ENCODE results near the gene VSIR.

- TF ChIP-seq MXI1 (IDR thresholded peaks at IDR 0.05; ENCODE audit: low read depth, low read length) (no peak), TEAD4 (IDR thresholded peaks at IDR 0.05; ENCODE audit: borderline replicate concordance, insufficient read depth) (no peak), TAF1 (IDR thresholded peaks at IDR 0.05; ENCODE audit: borderline replicate concordance, low read depth, low read length) (no peak), USF2 (IDR thresholded peaks at IDR 0.05; ENCODE audit: borderline replicate concordance, low read depth, low read length) (no peak), YY1 (IDR thresholded peaks at IDR 0.05; ENCODE audit: low read depth) (no peak)
- TF ChIP-seq, protein P1, sequence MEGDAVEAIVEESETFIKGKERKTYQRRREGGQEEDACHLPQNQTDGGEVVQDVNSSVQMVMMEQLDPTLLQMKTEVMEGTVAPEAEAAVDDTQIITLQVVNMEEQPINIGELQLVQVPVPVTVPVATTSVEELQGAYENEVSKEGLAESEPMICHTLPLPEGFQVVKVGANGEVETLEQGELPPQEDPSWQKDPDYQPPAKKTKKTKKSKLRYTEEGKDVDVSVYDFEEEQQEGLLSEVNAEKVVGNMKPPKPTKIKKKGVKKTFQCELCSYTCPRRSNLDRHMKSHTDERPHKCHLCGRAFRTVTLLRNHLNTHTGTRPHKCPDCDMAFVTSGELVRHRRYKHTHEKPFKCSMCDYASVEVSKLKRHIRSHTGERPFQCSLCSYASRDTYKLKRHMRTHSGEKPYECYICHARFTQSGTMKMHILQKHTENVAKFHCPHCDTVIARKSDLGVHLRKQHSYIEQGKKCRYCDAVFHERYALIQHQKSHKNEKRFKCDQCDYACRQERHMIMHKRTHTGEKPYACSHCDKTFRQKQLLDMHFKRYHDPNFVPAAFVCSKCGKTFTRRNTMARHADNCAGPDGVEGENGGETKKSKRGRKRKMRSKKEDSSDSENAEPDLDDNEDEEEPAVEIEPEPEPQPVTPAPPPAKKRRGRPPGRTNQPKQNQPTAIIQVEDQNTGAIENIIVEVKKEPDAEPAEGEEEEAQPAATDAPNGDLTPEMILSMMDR (IDR thresholded peaks at IDR 0.05), result no peak
These were observed 11.0 kb downstream of the VSIR start for GRCh38 chr10:71762324-71762723.
